GM21528 (cell line): ENCODE measurements around the gene SULT1A2.
"Not testable (repeated sequence)": the region's sequence is repeated elsewhere in the genome, so short reads cannot be mapped to it uniquely, and the experiment has no call there.

Source experiments
- ATAC-seq: cut with Tn5 transposase; IDR thresholded peaks from one replicate; pipeline ENCODE4 v1.9.1; 2021; ENCODE audit warnings: mild to moderate bottlenecking, moderate library complexity; ENCODE audit not compliant: unreplicated experiment, low FRiP score

SULT1A2 gene

GRCh38 chr16:28592511-28592910 lies 4.3 kb downstream of the SULT1A2 start:
- no peak for ATAC-seq

- no peak for ATAC-seq
Measured at GRCh38 chr16:28591355-28591754, 5.5 kb downstream of the SULT1A2 start.

- ATAC-seq, result no peak
Measured at GRCh38 chr16:28590384-28591340, 6.2 kb downstream of the SULT1A2 start.

- ATAC-seq, result no peak
Measured at GRCh38 chr16:28589930-28590329, 6.9 kb downstream of the SULT1A2 start.

- ATAC-seq, result no peak
Measured at GRCh38 chr16:28589069-28589468, 7.8 kb downstream of the SULT1A2 start.

- ATAC-seq, result no peak
Measured at GRCh38 chr16:28587386-28587785, 9.5 kb downstream of the SULT1A2 start.

- no peak for ATAC-seq
Measured at GRCh38 chr16:28586466-28586865, 10.4 kb downstream of the SULT1A2 start.

GRCh38 chr16:28585674-28586073 lies 11.2 kb downstream of the SULT1A2 start:
- ATAC-seq, result no peak

GRCh38 chr16:28580726-28581315 lies 16.0 kb downstream of the SULT1A2 start:
- ATAC-seq, result no peak

GRCh38 chr16:28575446-28576109 lies 21.3 kb downstream of the SULT1A2 start:
- ATAC-seq, result no peak

- ATAC-seq, result no peak
Measured at GRCh38 chr16:28574925-28575324, 21.9 kb downstream of the SULT1A2 start.

- ATAC-seq, result no peak
Measured at GRCh38 chr16:28573738-28574718, 22.8 kb downstream of the SULT1A2 start.

GRCh38 chr16:28572696-28573510 lies 23.9 kb downstream of the SULT1A2 start:
- ATAC-seq, result no peak

- no peak for ATAC-seq
Measured at GRCh38 chr16:28569968-28570752, 26.7 kb downstream of the SULT1A2 start.

- no peak for ATAC-seq
Measured at GRCh38 chr16:28569021-28569420, 27.8 kb downstream of the SULT1A2 start.

GRCh38 chr16:28567292-28567691 lies 29.6 kb downstream of the SULT1A2 start:
- ATAC-seq, result no peak

GRCh38 chr16:28566233-28566925 lies 30.5 kb downstream of the SULT1A2 start:
- ATAC-seq, result not testable (repeated sequence)

- no peak for ATAC-seq
Measured at GRCh38 chr16:28563218-28563617, 33.6 kb downstream of the SULT1A2 start.
